Measurements from ENCODE around the gene GGACT.

DNA sequence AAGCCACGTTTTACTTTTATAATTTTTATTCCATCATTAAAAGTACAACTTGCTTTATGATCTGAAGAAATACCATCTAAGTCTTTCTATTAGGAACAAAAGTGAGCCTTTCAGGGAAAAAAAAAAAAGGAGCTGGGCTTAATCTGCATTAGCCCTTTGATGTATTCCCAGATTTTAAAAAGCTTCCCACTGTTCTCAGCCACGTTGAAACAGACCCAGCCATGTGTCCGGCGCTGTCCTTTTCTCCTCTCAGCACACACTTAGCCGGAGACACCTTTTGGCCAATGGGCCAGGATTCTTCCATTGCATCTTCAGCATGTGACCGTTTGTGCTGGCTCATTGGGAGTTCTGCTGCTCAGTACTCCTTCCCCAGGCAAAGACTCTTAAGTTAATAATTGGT is 105.5 kb downstream of the GGACT start:
- TF ChIP-seq, protein P1, sequence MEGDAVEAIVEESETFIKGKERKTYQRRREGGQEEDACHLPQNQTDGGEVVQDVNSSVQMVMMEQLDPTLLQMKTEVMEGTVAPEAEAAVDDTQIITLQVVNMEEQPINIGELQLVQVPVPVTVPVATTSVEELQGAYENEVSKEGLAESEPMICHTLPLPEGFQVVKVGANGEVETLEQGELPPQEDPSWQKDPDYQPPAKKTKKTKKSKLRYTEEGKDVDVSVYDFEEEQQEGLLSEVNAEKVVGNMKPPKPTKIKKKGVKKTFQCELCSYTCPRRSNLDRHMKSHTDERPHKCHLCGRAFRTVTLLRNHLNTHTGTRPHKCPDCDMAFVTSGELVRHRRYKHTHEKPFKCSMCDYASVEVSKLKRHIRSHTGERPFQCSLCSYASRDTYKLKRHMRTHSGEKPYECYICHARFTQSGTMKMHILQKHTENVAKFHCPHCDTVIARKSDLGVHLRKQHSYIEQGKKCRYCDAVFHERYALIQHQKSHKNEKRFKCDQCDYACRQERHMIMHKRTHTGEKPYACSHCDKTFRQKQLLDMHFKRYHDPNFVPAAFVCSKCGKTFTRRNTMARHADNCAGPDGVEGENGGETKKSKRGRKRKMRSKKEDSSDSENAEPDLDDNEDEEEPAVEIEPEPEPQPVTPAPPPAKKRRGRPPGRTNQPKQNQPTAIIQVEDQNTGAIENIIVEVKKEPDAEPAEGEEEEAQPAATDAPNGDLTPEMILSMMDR (IDR thresholded peaks at IDR 0.05; ENCODE audit: borderline replicate concordance, extremely low read depth, low read length, poor library complexity, severe bottlenecking), result no peak
- TF ChIP-seq EZH2 (IDR thresholded peaks at IDR 0.05; ENCODE audit: borderline replicate concordance, low read depth, low read length, severe bottlenecking), result no peak
